ENCODE data around the gene OPALIN. TPM values are rescaled to one million over a fixed set of nuclear protein-coding genes. Genes with fewer than 3 reads are reported as not detected.
A peak's percentile ranks its signal among the peaks of the same experiment; 100 is the strongest.

OPALIN gene
- total and polyA plus RNA-seq, 10 donors = not detected

DNA sequence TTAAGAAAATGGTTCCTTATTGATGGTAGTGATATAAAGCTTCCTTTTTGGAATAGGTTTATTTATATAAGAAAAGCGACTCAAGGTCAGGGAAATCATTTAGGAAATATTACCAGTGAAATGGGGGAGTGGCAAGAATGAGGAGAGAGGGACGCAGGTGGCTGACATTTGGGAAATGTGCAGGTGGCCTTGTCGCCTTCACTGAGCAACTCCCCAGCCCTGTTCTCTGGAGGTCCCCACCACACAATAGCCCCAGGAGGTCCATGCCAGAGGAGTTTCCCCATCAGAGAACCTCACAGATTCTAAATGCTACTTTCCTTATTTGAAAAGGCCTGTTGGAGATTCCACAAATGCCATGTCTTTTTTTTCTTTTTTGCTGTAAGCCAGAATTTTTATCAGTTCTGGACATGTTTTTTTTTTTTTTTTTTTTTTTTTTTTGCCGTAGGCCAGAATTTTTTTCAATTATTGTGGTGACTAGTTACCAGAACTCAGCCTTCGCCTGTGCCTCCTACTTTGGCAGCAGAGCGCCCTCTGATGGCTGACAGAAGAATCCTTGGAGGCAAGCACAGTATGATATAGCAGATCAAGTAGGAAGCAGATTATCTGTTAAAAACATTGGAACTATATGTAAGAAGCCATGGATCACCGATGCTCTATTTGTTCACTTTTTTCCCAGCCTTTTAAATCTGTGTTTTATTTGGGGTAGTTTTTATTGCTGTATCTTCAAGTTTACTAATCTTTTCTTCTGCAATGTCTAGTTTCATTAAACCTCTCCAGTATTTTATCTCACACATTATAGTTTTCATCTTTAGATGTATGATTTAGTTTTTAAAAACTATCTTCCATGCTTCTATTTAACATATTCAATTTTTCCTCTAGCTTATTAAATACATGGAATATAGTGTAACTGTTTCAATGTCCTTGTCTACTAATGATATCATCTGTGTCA lies 18.6 kb downstream of the OPALIN start:
- TF ChIP-seq POLR2AphosphoS5 (IDR thresholded peaks at IDR 0.05) (no peak), CTCF (IDR thresholded peaks at IDR 0.05 in 8 of 11, conservative IDR thresholded peaks at IDR 0.05 in 3 of 11) (peak; percentile 19 to 76 (median 57))
- DNase-seq = no peak
- no peaks in the 10 kb centered on the region for H3K9me3 ChIP-seq
- H3K4me1 ChIP-seq = no peaks in the 10 kb centered on the region
- H3K36me3 ChIP-seq = no peaks in the 10 kb centered on the region
- no peak overlapping the region for H3K4me3 ChIP-seq
- 30 to 39% (median 36%) methylated on average over 7 of the region's 7 CpGs for WGBS, 5 donors
- peaks cover 0 to 3% (median 0%) of the 10 kb centered on the region in 7 donors for H3K27me3 ChIP-seq (replicated peaks in 1 of 7)
- intact Hi-C loops (cut with DNase I; ENCODE audit: low total_unique reads) = no loop called here
- H3K27ac ChIP-seq = no peak overlapping the region

DNA sequence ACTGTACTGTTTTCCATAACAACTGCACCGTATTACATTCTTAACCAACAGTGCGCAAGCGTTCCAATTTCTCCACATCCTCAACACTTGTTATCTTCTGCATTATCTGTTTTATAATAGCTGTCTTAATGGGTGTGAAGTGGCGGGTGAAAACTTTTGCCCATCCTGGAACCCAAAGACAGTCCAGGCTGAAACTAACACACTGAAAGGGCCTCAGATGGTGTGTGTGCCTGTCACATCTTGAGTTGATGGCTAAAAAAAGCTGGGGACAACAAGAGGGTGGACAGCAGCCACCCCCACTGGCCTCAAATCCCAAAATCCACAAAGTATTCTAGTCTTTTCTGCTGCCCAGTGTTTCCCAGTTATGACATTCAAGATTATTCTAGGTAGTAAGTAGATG lies 19.4 kb downstream of the OPALIN start:
- DNase-seq = no peak
- H3K9me3 ChIP-seq = no peaks in the 10 kb centered on the region
- TF ChIP-seq POLR2A (IDR thresholded peaks at IDR 0.05) (no peak), CTCF (IDR thresholded peaks at IDR 0.05 in 8 of 11, conservative IDR thresholded peaks at IDR 0.05 in 3 of 11) (no peak), POLR2AphosphoS5 (IDR thresholded peaks at IDR 0.05) (no peak)
- intact Hi-C loops (cut with DNase I; ENCODE audit: low total_unique reads) = no loop called here
- WGBS, 5 donors = 92 to 96% (median 94%) methylated on average over 4 of the region's 4 CpGs
- no peak overlapping the region for H3K27ac ChIP-seq
- H3K4me3 ChIP-seq = no peak overlapping the region
- peaks cover 0 to 9% (median 0%) of the 10 kb centered on the region in 7 donors for H3K27me3 ChIP-seq (replicated peaks in 1 of 7)
- no peaks in the 10 kb centered on the region for H3K36me3 ChIP-seq
- peaks cover 0 to 3% (median 0%) of the 10 kb centered on the region in 6 donors for H3K4me1 ChIP-seq

DNA sequence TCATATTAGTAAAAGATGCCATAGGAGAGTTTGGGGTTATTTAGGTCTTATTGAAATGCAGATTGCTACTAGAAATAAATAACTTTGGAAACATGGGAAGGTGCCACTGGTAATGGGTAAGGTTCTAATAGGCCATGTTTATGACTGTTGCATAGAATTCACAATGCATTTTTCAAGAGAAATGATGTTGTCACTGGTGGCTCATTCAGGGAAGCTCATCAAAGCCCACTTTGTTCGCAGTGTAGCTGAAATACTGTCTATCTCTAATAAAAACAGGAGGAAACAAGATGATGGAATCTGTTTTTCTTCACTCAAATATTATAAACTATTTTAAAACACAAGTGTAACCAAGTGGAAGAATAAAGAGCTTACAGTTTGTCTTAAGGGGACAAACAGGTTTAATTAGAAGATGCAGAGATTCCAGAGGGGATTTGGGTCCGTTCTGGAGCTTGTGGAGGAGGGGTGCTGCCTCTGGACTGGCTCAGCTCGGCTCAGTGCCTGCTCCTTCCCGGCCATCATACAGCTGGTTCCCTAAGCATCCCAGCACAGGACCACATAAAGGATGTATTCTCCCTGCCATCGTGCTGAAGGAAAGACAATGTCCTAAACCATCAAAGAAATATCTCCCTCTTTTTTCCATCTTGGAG lies 20.4 kb downstream of the OPALIN start:
- WGBS, 5 donors = 59 to 72% (median 68%) methylated on average over 5 of the region's 5 CpGs

More for the DNA sequence above, 20.4 kb downstream of the OPALIN start:
- Histone ChIP-seq H3K4me1 (peaks cover 0 to 3% (median 0%) of the 10 kb centered on the region in 6 donors), H3K36me3 (no peaks in the 10 kb centered on the region), H3K27ac (no peak overlapping the region), H3K9me3 (no peaks in the 10 kb centered on the region), H3K4me3 (no peak overlapping the region), H3K27me3 (replicated peaks in 1 of 7) (peaks cover 0 to 14% (median 0%) of the 10 kb centered on the region in 7 donors)
- TF ChIP-seq POLR2AphosphoS5 (IDR thresholded peaks at IDR 0.05) (no peak), CTCF (IDR thresholded peaks at IDR 0.05 in 8 of 11, conservative IDR thresholded peaks at IDR 0.05 in 3 of 11) (no peak), POLR2A (IDR thresholded peaks at IDR 0.05) (no peak)
- intact Hi-C loops (cut with DNase I; ENCODE audit: low total_unique reads) = no loop called here
- no peak for DNase-seq

All from spleen (tissue), 11 donors.